ENCODE results near the gene DNAH14.
A peak's percentile ranks its signal among the peaks of the same experiment; 100 is the strongest.
"Not testable (repeated sequence)": the region's sequence is repeated elsewhere in the genome, so short reads cannot be mapped to it uniquely, and the experiment has no call there.

The DNAH14 gene

GRCh38 chr1:225355863-225356262 is 426.4 kb downstream of the DNAH14 start:
- no peak for DNase-seq

GRCh38 chr1:225360119-225360518 is 430.6 kb downstream of the DNAH14 start:
- no peak for DNase-seq

GRCh38 chr1:225361176-225361575 is 431.7 kb downstream of the DNAH14 start:
- DNase-seq: no peak

GRCh38 chr1:225362805-225363204 is 433.3 kb downstream of the DNAH14 start:
- no peak for DNase-seq

- no peak for DNase-seq
Measured at GRCh38 chr1:225364439-225364838, 435.0 kb downstream of the DNAH14 start.

GRCh38 chr1:225366018-225366417 is 436.5 kb downstream of the DNAH14 start:
- DNase-seq: no peak

- DNase-seq: no peak
Measured at GRCh38 chr1:225366552-225366951, 437.1 kb downstream of the DNAH14 start.

- DNase-seq: no peak
Measured at GRCh38 chr1:225368036-225368552, 438.6 kb downstream of the DNAH14 start.

- no peak for DNase-seq
Measured at GRCh38 chr1:225371366-225372010, 442.0 kb downstream of the DNAH14 start.

- no peak for DNase-seq
Measured at GRCh38 chr1:225373155-225373554, 443.7 kb downstream of the DNAH14 start.

- no peak for DNase-seq
Measured at GRCh38 chr1:225374996-225375395, 445.5 kb downstream of the DNAH14 start.

GRCh38 chr1:225378880-225379279 is 449.4 kb downstream of the DNAH14 start:
- DNase-seq: no peak

- no peak for DNase-seq
Measured at GRCh38 chr1:225380691-225381090, 451.2 kb downstream of the DNAH14 start.

GRCh38 chr1:225386860-225387259 is 457.4 kb downstream of the DNAH14 start:
- not testable (repeated sequence) for DNase-seq

GRCh38 chr1:225388372-225388771 is 458.9 kb downstream of the DNAH14 start:
- no peak for DNase-seq

- DNase-seq: no peak
Measured at GRCh38 chr1:225389843-225390242, 460.4 kb downstream of the DNAH14 start.

- no peak for DNase-seq
Measured at GRCh38 chr1:225396357-225396756, 466.9 kb downstream of the DNAH14 start.

GRCh38 chr1:225400968-225401367 is 471.5 kb downstream of the DNAH14 start:
- DNase-seq: no peak

- DNase-seq: no peak
Measured at GRCh38 chr1:225406976-225407725, 477.7 kb downstream of the DNAH14 start.

GRCh38 chr1:225407755-225408154 is 478.3 kb downstream of the DNAH14 start:
- DNase-seq: no peak

GRCh38 chr1:225408249-225408648 is 478.8 kb downstream of the DNAH14 start:
- DNase-seq: no peak

GRCh38 chr1:225409051-225409450 is 479.6 kb downstream of the DNAH14 start:
- peak; percentile 6 for DNase-seq

GRCh38 chr1:225410036-225410435 is 480.6 kb downstream of the DNAH14 start:
- DNase-seq: no peak

- DNase-seq: no peak
Measured at GRCh38 chr1:225412321-225412720, 482.8 kb downstream of the DNAH14 start.

All from NCI-H1105 (cell line).